MG63 (cell line): Measurements from ENCODE around the gene PMF1. TPM values are rescaled to one million over a fixed set of nuclear protein-coding genes. Genes with fewer than 3 reads are reported as not detected.
A peak's percentile ranks its signal among the peaks of the same experiment; 100 is the strongest.

Experiments
- DNase-seq: peaks from one replicate; pipeline ENCODE4 v3.0.0-alpha.2; 2020
- H3K27me3 ChIP-seq: fragments of 250-450 bp; sonication (Bioruptor Pico); 2 replicates; pipeline ENCODE4 v1.5.1; 2020; ENCODE audit warnings: mild to moderate bottlenecking, moderate library complexity
- H3K36me3 ChIP-seq: fragments of 250-450 bp; sonication (Bioruptor Pico); 2 replicates; pipeline ENCODE4 v1.5.1; 2020; ENCODE audit warnings: mild to moderate bottlenecking, moderate library complexity
- H3K4me3 ChIP-seq: fragments of 250-450 bp; sonication (Bioruptor Pico); 2 replicates; pipeline ENCODE4 v1.5.1; 2020; ENCODE audit warnings: mild to moderate bottlenecking, moderate library complexity
- H3K9me3 ChIP-seq: fragments of 250-450 bp; sonication (Bioruptor Pico); 2 replicates; pipeline ENCODE4 v1.5.1; 2020; ENCODE audit warnings: mild to moderate bottlenecking, moderate library complexity
- total RNA-seq: library from RNA; depleted of rRNA; stranded (reverse); fragments of >200 nt; shearing (Covaris generic); gene quantifications from 2 replicates; pipeline ENCODE4 v1.2.3, GENCODE V29; 2014; ENCODE audit warnings: low replicate concordance

The PMF1 gene
- total RNA-seq, 1 experiment from 2014 or later, result 161 TPM

GRCh38 chr1:156225677-156226014 is 12.8 kb downstream of the PMF1 start:
- H3K4me3 ChIP-seq, result no peak overlapping the region
- H3K36me3 ChIP-seq, result peaks cover 62% of the 10 kb centered on the region
- no peak for DNase-seq
- H3K27me3 ChIP-seq, result no peaks in the 10 kb centered on the region
- no peaks in the 10 kb centered on the region for H3K9me3 ChIP-seq

GRCh38 chr1:156226116-156226538 is 13.3 kb downstream of the PMF1 start:
- Histone ChIP-seq H3K27me3 (no peaks in the 10 kb centered on the region), H3K36me3 (peaks cover 60% of the 10 kb centered on the region), H3K4me3 (no peak overlapping the region), H3K9me3 (no peaks in the 10 kb centered on the region)
- no peak for DNase-seq

- no peak overlapping the region for H3K4me3 ChIP-seq
- no peaks in the 10 kb centered on the region for H3K27me3 ChIP-seq
- no peak for DNase-seq
- H3K9me3 ChIP-seq, result no peaks in the 10 kb centered on the region
- peaks cover 53% of the 10 kb centered on the region for H3K36me3 ChIP-seq
Observed at GRCh38 chr1:156226782-156227181, 14.0 kb downstream of the PMF1 start.

GRCh38 chr1:156228501-156228900 is 15.7 kb downstream of the PMF1 start:
- DNase-seq, result no peak
- Histone ChIP-seq H3K4me3 (no peak overlapping the region), H3K9me3 (no peaks in the 10 kb centered on the region), H3K36me3 (peaks cover 42% of the 10 kb centered on the region), H3K27me3 (no peaks in the 10 kb centered on the region)

- H3K9me3 ChIP-seq, result no peaks in the 10 kb centered on the region
- peaks cover 48% of the 10 kb centered on the region for H3K36me3 ChIP-seq
- H3K27me3 ChIP-seq, result no peaks in the 10 kb centered on the region
- DNase-seq, result no peak
- H3K4me3 ChIP-seq, result no peak overlapping the region
Observed at GRCh38 chr1:156229809-156230472, 17.1 kb downstream of the PMF1 start.

GRCh38 chr1:156230473-156230837 is 17.6 kb downstream of the PMF1 start:
- no peaks in the 10 kb centered on the region for H3K27me3 ChIP-seq
- no peak for DNase-seq
- H3K36me3 ChIP-seq, result peaks cover 48% of the 10 kb centered on the region
- H3K9me3 ChIP-seq, result no peaks in the 10 kb centered on the region
- H3K4me3 ChIP-seq, result no peak overlapping the region

- no peak for DNase-seq
- no peaks in the 10 kb centered on the region for H3K9me3 ChIP-seq
- H3K36me3 ChIP-seq, result peaks cover 43% of the 10 kb centered on the region
- H3K4me3 ChIP-seq, result no peak overlapping the region
- no peaks in the 10 kb centered on the region for H3K27me3 ChIP-seq
Observed at GRCh38 chr1:156232201-156232894, 19.5 kb downstream of the PMF1 start.

GRCh38 chr1:156233426-156234127 is 20.8 kb downstream of the PMF1 start:
- H3K36me3 ChIP-seq, result peaks cover 51% of the 10 kb centered on the region
- no peaks in the 10 kb centered on the region for H3K27me3 ChIP-seq
- H3K4me3 ChIP-seq, result no peak overlapping the region
- H3K9me3 ChIP-seq, result no peaks in the 10 kb centered on the region
- DNase-seq, result peak; percentile 52

GRCh38 chr1:156236164-156236563 is 23.4 kb downstream of the PMF1 start:
- Histone ChIP-seq H3K9me3 (no peaks in the 10 kb centered on the region), H3K36me3 (peaks cover 54% of the 10 kb centered on the region), H3K4me3 (no peak overlapping the region), H3K27me3 (no peaks in the 10 kb centered on the region)
- DNase-seq, result no peak

- DNase-seq, result no peak
- Histone ChIP-seq H3K27me3 (no peaks in the 10 kb centered on the region), H3K36me3 (peaks cover 55% of the 10 kb centered on the region), H3K4me3 (no peak overlapping the region), H3K9me3 (no peaks in the 10 kb centered on the region)
Observed at GRCh38 chr1:156238248-156238647, 25.4 kb downstream of the PMF1 start.

- peak; percentile 98 for DNase-seq
- H3K9me3 ChIP-seq, result no peaks in the 10 kb centered on the region
- H3K4me3 ChIP-seq, result no peak overlapping the region
- H3K36me3 ChIP-seq, result peaks cover 38% of the 10 kb centered on the region
- no peaks in the 10 kb centered on the region for H3K27me3 ChIP-seq
Observed at GRCh38 chr1:156241311-156241811, 28.6 kb downstream of the PMF1 start.

GRCh38 chr1:156241926-156242325 is 29.1 kb downstream of the PMF1 start, which contains the start of gene BGLAP:
Gene BGLAP, plus strand, starts transcription at chr1:156242184. Its CDS starts 48 bp downstream, at chr1:156242232.
- no peak for DNase-seq
- no peaks in the 10 kb centered on the region for H3K27me3 ChIP-seq
- no peak within 1 kb of the TSS for H3K4me3 ChIP-seq

GRCh38 chr1:156242738-156243137 is 29.9 kb downstream of the PMF1 start:
- H3K27me3 ChIP-seq, result no peaks in the 10 kb centered on the region
- no peak for DNase-seq

More at GRCh38 chr1:156241926-156242325, 29.1 kb downstream of the PMF1 start, which contains the start of gene BGLAP:
- Histone ChIP-seq H3K36me3 (peaks cover 32% of the 10 kb centered on the region), H3K9me3 (no peaks in the 10 kb centered on the region)

GRCh38 chr1:156244126-156244525 is 31.3 kb downstream of the PMF1 start:
- Histone ChIP-seq H3K27me3 (no peaks in the 10 kb centered on the region), H3K36me3 (peaks cover 19% of the 10 kb centered on the region), H3K4me3 (no peak overlapping the region), H3K9me3 (no peaks in the 10 kb centered on the region)
- DNase-seq, result no peak

More at GRCh38 chr1:156242738-156243137, 29.9 kb downstream of the PMF1 start:
- peaks cover 29% of the 10 kb centered on the region for H3K36me3 ChIP-seq
- H3K4me3 ChIP-seq, result no peak overlapping the region
- H3K9me3 ChIP-seq, result no peaks in the 10 kb centered on the region

GRCh38 chr1:156244712-156245111 is 31.9 kb downstream of the PMF1 start:
- H3K9me3 ChIP-seq, result no peaks in the 10 kb centered on the region
- no peak overlapping the region for H3K4me3 ChIP-seq

GRCh38 chr1:156245451-156246232 is 32.8 kb downstream of the PMF1 start:
- no peak for DNase-seq
- H3K36me3 ChIP-seq, result peaks cover 23% of the 10 kb centered on the region
- H3K9me3 ChIP-seq, result no peaks in the 10 kb centered on the region
- H3K4me3 ChIP-seq, result no peak overlapping the region
- H3K27me3 ChIP-seq, result no peaks in the 10 kb centered on the region

More at GRCh38 chr1:156244712-156245111, 31.9 kb downstream of the PMF1 start:
- Histone ChIP-seq H3K27me3 (no peaks in the 10 kb centered on the region), H3K36me3 (peaks cover 22% of the 10 kb centered on the region)
- no peak for DNase-seq
